Pancreas (tissue), 10 donors: ENCODE measurements around the gene FHIT. TPM values are rescaled to one million over a fixed set of nuclear protein-coding genes. Genes with fewer than 3 reads are reported as not detected.
A peak's percentile ranks its signal among the peaks of the same experiment; 100 is the strongest.
"Not testable (repeated sequence)": the region's sequence is repeated elsewhere in the genome, so short reads cannot be mapped to it uniquely, and the experiment has no call there.

Experiments used
- ATAC-seq, 4 donors: fragments of 200-7000 bp; cut with Tn5 transposase; one replicate each; pipeline versions ENCODE4 v1.8.0 to v1.9.1; 2020; ENCODE audit warnings: mild to moderate bottlenecking in 4 of 4, moderate library complexity in 4 of 4
- DNase-seq, 6 donors: peaks; one replicate each; pipeline ENCODE4 v3.0.0-alpha.2; 2020
- FAIRE-seq: peaks from 2 replicates; lab custom pipeline; 2012; peaks lifted over from hg19 to GRCh38; lab: Jason Lieb, UNC
- H3K27ac ChIP-seq, 4 donors: fragments of 200-600 bp; sonication (generic); 1 replicate in 3 of 4; 2 replicates in 1 of 4; pipeline versions ENCODE4 v1.5.0 to v1.8.0; 2020
- H3K27me3 ChIP-seq, 4 donors: fragments of 200-600 bp; one replicate each; pipeline ENCODE4 v1.8.0; 2021
- H3K36me3 ChIP-seq, 3 donors: fragments of 200-600 bp; sonication (generic) in 1 of 3; one replicate each; pipeline versions ENCODE4 v1.5.0 to v1.8.0; 2020 to 2021
- H3K4me1 ChIP-seq, 3 donors: fragments of 200-600 bp; one replicate each; pipeline ENCODE4 v1.8.0; 2021
- H3K4me3 ChIP-seq, 4 donors: fragments of 200-600 bp; sonication (generic) in 2 of 4; one replicate each; pipeline versions ENCODE4 v1.5.0 to v1.8.0; 2020 to 2021
- H3K9me3 ChIP-seq, 4 donors: fragments of 200-600 bp; one replicate each; pipeline ENCODE4 v1.8.0; 2021
- CTCF ChIP-seq, 4 donors: fragments of 200-600 bp; sonication (generic) in 3 of 4; IDR thresholded peaks; one replicate each; pipeline versions ENCODE4 v1.5.0 to v1.8.0; 2021; ENCODE audit warnings: antibody characterized with exemption in 4 of 4
- WGBS, 2 donors: extraction: QIAGEN DNeasy Blood & Tissue Kit; methylation state at CpG; one replicate each; pipeline ENCODE4 v1.1.7; 2013; 5-methylcytosine and 5-hydroxymethylcytosine counted together
- intact Hi-C, 3 donors: fragments of 100-400 bp; cut with DNase I; formaldehyde crosslinking; loops; one replicate each; pipeline versions ENCODE4 v1.11.1 to v1.14.2; 2022
- polyA plus RNA-seq, 2 donors: library from polyadenylated mRNA; stranded (reverse); fragments of 200-250 nt; gene quantifications; one replicate each; pipeline ENCODE4 v1.2.3, GENCODE V29; 2013
- total RNA-seq, 6 donors: library from RNA; stranded (reverse); fragmentation: NEBNext Ultra II Directional in 4 of 6; extraction: Animal tissue kit (Norgen Biotek cat#: 25700) in 4 of 6; gene quantifications; one replicate each; pipeline versions ENCODE4 v1.2.1 to v1.2.4, GENCODE V29; 2021 to 2023
- donor health status: healthy with polysubstance abuse.
- donor health status: DM: no; HTN: no; CAD: no; lungs with moderate emphysema.
- donor health status: DM: no; HTN: no; CAD: no.
- donor health status: control.
- donor health status: control.
- donor health status: Bipolar disorder and iron deficiency.
- donor health status: DM: yes; HTN: yes; CAD: no.
- donor health status: DM: no; HTN: no; CAD: no.
- donor health status: DM: no; HTN: no; CAD: no.
- donor health status: DM: yes; HTN: yes; CAD: no.

FHIT gene
- total and polyA plus RNA-seq, 8 donors, result 4.8 to 15.7 (median 8.0) TPM

GRCh38 chr3:60998858-60999257, 252.4 kb downstream of the FHIT start:
- 67 to 74% methylated on average over 3 of the region's 3 CpGs for WGBS, 2 donors
- intact Hi-C loops, result no loop called here

GRCh38 chr3:60992395-60992794, 258.9 kb downstream of the FHIT start:
- FAIRE-seq, result no peak
- TF ChIP-seq CTCF (IDR thresholded peaks at IDR 0.05), result no peak
- no peak overlapping the region for H3K4me3 ChIP-seq
- peak overlapping the region in 2 of 4 donors; percentile 5 to 35 for H3K27ac ChIP-seq
- H3K36me3 ChIP-seq, result no peaks in the 10 kb centered on the region
- intact Hi-C loops, result no loop called here
- H3K27me3 ChIP-seq, result no peaks in the 10 kb centered on the region
- H3K9me3 ChIP-seq, result no peaks in the 10 kb centered on the region
- ATAC-seq, result peak in 3 of 4 donors; percentile 69 to 84 (median 82)
- H3K4me1 ChIP-seq, result no peaks in the 10 kb centered on the region
- peak in 3 of 6 donors; percentile 9 to 30 (median 13) for DNase-seq
- 53 to 55% methylated on average over 5 of the region's 5 CpGs for WGBS, 2 donors

More at GRCh38 chr3:60998858-60999257, 252.4 kb downstream of the FHIT start:
- Histone ChIP-seq H3K27me3 (no peaks in the 10 kb centered on the region), H3K4me1 (no peaks in the 10 kb centered on the region), H3K9me3 (no peaks in the 10 kb centered on the region), H3K36me3 (no peaks in the 10 kb centered on the region), H3K27ac (no peak overlapping the region), H3K4me3 (no peak overlapping the region)
- ATAC-seq (no peak), FAIRE-seq (no peak), DNase-seq (no peak)
- TF ChIP-seq CTCF (IDR thresholded peaks at IDR 0.05), result no peak

- Histone ChIP-seq H3K9me3 (no peaks in the 10 kb centered on the region), H3K27ac (no peak overlapping the region), H3K4me3 (no peak overlapping the region), H3K4me1 (no peaks in the 10 kb centered on the region), H3K27me3 (no peaks in the 10 kb centered on the region), H3K36me3 (no peaks in the 10 kb centered on the region)
- ATAC-seq (no peak), DNase-seq (no peak), FAIRE-seq (no peak)
- WGBS, 2 donors, result 61 to 66% methylated on average over 3 of the region's 3 CpGs
- no peak for TF ChIP-seq CTCF (IDR thresholded peaks at IDR 0.05)
- intact Hi-C loops, result no loop called here
Measured at GRCh38 chr3:60990442-60990730, 260.9 kb downstream of the FHIT start.

GRCh38 chr3:60989626-60990441, 261.4 kb downstream of the FHIT start:
- Histone ChIP-seq H3K9me3 (no peaks in the 10 kb centered on the region), H3K36me3 (no peaks in the 10 kb centered on the region), H3K27me3 (no peaks in the 10 kb centered on the region), H3K4me3 (no peak overlapping the region), H3K27ac (peak overlapping the region in 1 of 4 donors; percentile 4), H3K4me1 (no peaks in the 10 kb centered on the region)
- intact Hi-C loops, result no loop called here
- 46 to 47% methylated on average over 11 of the region's 11 CpGs for WGBS, 2 donors
- peak in 1 of 6 donors; percentile 16 for DNase-seq
- FAIRE-seq, result no peak
- ATAC-seq, result peak; percentile 22 to 84 (median 62)
- TF ChIP-seq CTCF (IDR thresholded peaks at IDR 0.05), result no peak

GRCh38 chr3:60987191-60987590, 264.1 kb downstream of the FHIT start:
- WGBS, 2 donors, result 98 to 100% methylated on average over 1 of the region's 1 CpG
- H3K27ac ChIP-seq, intact Hi-C loops, FAIRE-seq, H3K4me1 ChIP-seq, H3K27me3 ChIP-seq, ATAC-seq, H3K36me3 ChIP-seq, DNase-seq, H3K9me3 ChIP-seq, H3K4me3 ChIP-seq: not testable (repeated sequence)
